Mesenchymal stem cell (in vitro differentiated cells and primary cell): ENCODE measurements around the gene SCN2B. TPM values are rescaled to one million over a fixed set of nuclear protein-coding genes. Genes with fewer than 3 reads are reported as not detected.

Source experiments
- DNase-seq: peaks from one replicate; pipeline ENCODE4 v3.0.0-alpha.2; 2013
- H2AFZ ChIP-seq: one replicate; pipeline ENCODE4 v1.6.1; 2013; ENCODE audit warnings: low read depth, mild to moderate bottlenecking, control low read depth, inconsistent platforms, low read length, moderate library complexity
- H2AK5ac ChIP-seq: 2 replicates; pipeline ENCODE4 v1.6.1; 2013; ENCODE audit warnings: low read length, moderate library complexity, mild to moderate bottlenecking, inconsistent platforms; ENCODE audit not compliant: severe bottlenecking
- H2BK120ac ChIP-seq: one replicate; pipeline ENCODE4 v1.6.1; 2013; ENCODE audit warnings: low read depth, mild to moderate bottlenecking, inconsistent platforms, low read length, moderate library complexity
- H2BK12ac ChIP-seq, 2 experiments: one replicate each; pipeline ENCODE4 v1.6.1; 2013; ENCODE audit warnings: inconsistent platforms in 2 of 2, low read length in 2 of 2, mild to moderate bottlenecking in 2 of 2, moderate library complexity in 2 of 2, control low read depth in 1 of 2
- H2BK15ac ChIP-seq: one replicate; pipeline ENCODE4 v1.6.1; 2013; ENCODE audit warnings: mild to moderate bottlenecking, low read depth, inconsistent platforms; ENCODE audit not compliant: poor library complexity, severe bottlenecking
- H2BK5ac ChIP-seq: 2 replicates; pipeline ENCODE4 v1.6.1; 2013; ENCODE audit warnings: low read depth, mild to moderate bottlenecking, low read length, control low read depth, inconsistent platforms; ENCODE audit not compliant: poor library complexity, severe bottlenecking
- H3K14ac ChIP-seq, 2 experiments: one replicate each; pipeline ENCODE4 v1.6.1; 2013; ENCODE audit warnings: inconsistent platforms in 2 of 2, low read length in 2 of 2, control low read depth in 1 of 2, mild to moderate bottlenecking in 1 of 2, moderate library complexity in 1 of 2
- H3K18ac ChIP-seq, 2 experiments: one replicate each; pipeline ENCODE4 v1.6.1; 2013; ENCODE audit warnings: inconsistent platforms in 2 of 2, low read length in 2 of 2, control low read depth in 1 of 2, low read depth in 1 of 2, mild to moderate bottlenecking in 1 of 2
- H3K23ac ChIP-seq, 2 experiments: one replicate each; pipeline ENCODE4 v1.6.1; 2013; ENCODE audit warnings: inconsistent platforms in 2 of 2, low read length in 2 of 2, mild to moderate bottlenecking in 2 of 2, moderate library complexity in 2 of 2, control low read depth in 1 of 2
- H3K27ac ChIP-seq: 2 replicates; pipeline ENCODE4 v1.5.1; 2013; ENCODE audit warnings: mild to moderate bottlenecking, moderate library complexity, low read length, control low read depth, inconsistent platforms; ENCODE audit not compliant: poor library complexity, severe bottlenecking
- H3K27me3 ChIP-seq, 2 experiments: 2 replicates each; pipeline versions ENCODE4 v1.6.1 to v1.7.0; 2013; ENCODE audit warnings: low read length in 2 of 2, mild to moderate bottlenecking in 2 of 2, moderate library complexity in 2 of 2, control low read depth in 1 of 2, inconsistent platforms in 1 of 2; ENCODE audit not compliant: control insufficient read depth in 1 of 2, insufficient read depth in 1 of 2
- H3K36me3 ChIP-seq, 2 experiments: 2 replicates each; pipeline versions ENCODE4 v1.6.1 to v1.7.0; 2013; ENCODE audit warnings: low read length in 2 of 2, control low read depth in 1 of 2, inconsistent platforms in 1 of 2, low read depth in 1 of 2, mild to moderate bottlenecking in 1 of 2; ENCODE audit not compliant: insufficient read depth in 2 of 2, control insufficient read depth in 1 of 2
- H3K4ac ChIP-seq, 2 experiments: one replicate each; pipeline ENCODE4 v1.6.1; 2013; ENCODE audit warnings: inconsistent platforms in 2 of 2, low read length in 2 of 2, mild to moderate bottlenecking in 2 of 2, moderate library complexity in 2 of 2, control low read depth in 1 of 2, low read depth in 1 of 2
- H3K4me1 ChIP-seq: 2 replicates; pipeline ENCODE4 v1.6.1; 2013; ENCODE audit warnings: low read depth, low read length, control low read depth; ENCODE audit not compliant: control insufficient read depth, insufficient read depth
- H3K4me2 ChIP-seq: 2 replicates; pipeline ENCODE4 v1.6.1; 2013; ENCODE audit warnings: low read length, mild to moderate bottlenecking, inconsistent platforms; ENCODE audit not compliant: poor library complexity, severe bottlenecking
- H3K4me3 ChIP-seq, 2 experiments: 2 replicates each; pipeline versions ENCODE4 v1.5.1 to v1.7.0; 2013; ENCODE audit warnings: low read length in 2 of 2, mild to moderate bottlenecking in 2 of 2, control low read depth in 1 of 2, low read depth in 1 of 2; ENCODE audit not compliant: insufficient read depth in 1 of 2
- H3K79me1 ChIP-seq: replicated peaks from 2 replicates; pipeline ENCODE4 v1.6.1; 2013; ENCODE audit warnings: mild to moderate bottlenecking, control low read depth, low read length, inconsistent platforms; ENCODE audit not compliant: poor library complexity, severe bottlenecking
- H3K9ac ChIP-seq: 2 replicates; pipeline ENCODE4 v1.7.0; 2013; ENCODE audit warnings: mild to moderate bottlenecking, low read length, moderate library complexity
- H3K9me3 ChIP-seq: 2 replicates; pipeline ENCODE4 v1.7.0; 2013; ENCODE audit warnings: mild to moderate bottlenecking, low read length; ENCODE audit not compliant: control insufficient read depth
- H4K8ac ChIP-seq: one replicate; pipeline ENCODE4 v1.6.1; 2013; ENCODE audit warnings: inconsistent platforms, mild to moderate bottlenecking, low read length, moderate library complexity
- H4K91ac ChIP-seq: one replicate; pipeline ENCODE4 v1.6.1; 2013; ENCODE audit warnings: mild to moderate bottlenecking, low read length, inconsistent platforms
- WGBS: methylation state at CpG from one replicate; pipeline ENCODE4 v1.1.7; 2013; ENCODE audit warnings: mixed read lengths; 5-methylcytosine and 5-hydroxymethylcytosine counted together
- polyA plus RNA-seq, 2 experiments: library from polyadenylated mRNA; stranded (reverse); fragments of 200-250 nt; gene quantifications; one replicate each; pipeline ENCODE4 v1.2.3, GENCODE V29; 2013

SCN2B gene
- polyA plus RNA-seq (2013, experiment 1 of 2), result 0.01 TPM
- 0.01 TPM for polyA plus RNA-seq (2013, experiment 2 of 2)

DNA sequence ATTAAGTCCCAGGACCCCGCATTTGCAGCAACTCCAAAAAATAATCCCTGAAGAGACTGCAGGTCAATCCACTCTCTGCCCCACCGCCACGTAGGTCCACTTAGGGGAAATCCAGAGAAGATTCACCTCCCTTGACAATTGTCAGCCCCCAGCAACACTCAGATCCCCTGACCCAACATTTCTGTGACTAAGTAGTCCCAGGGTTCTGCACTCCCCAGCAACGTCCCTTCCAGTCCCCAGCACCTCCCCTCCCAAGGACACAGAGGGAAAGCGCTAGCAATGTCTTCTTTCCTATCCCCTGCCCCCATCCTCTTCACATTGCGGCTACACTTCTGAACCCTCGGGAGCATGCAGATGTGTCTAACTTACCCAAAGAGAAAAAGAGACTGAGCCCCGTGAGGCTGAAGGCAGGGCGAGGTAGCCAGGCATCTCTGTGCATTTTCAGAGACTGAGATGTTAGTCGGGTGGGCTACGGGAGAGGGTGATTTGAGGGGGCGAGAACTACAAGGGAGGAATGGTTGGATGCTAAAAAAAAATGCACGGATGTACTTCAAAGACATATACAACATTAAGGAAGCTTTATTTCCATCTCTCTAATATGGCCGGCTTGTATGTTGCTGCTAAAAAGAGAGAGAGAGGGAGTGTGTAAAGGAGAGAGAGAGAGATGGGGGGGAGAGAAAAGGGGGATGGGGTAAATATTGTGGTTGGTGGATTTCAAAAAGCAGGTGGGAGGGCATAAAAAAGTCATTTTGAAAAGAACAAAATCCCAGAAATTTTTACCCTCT is at the start of gene SCN2B:
Gene SCN2B, minus strand, starts transcription at position 647 of the 785 bp plus-strand sequence. Its CDS starts 208 bp downstream, at position 439.
- Histone ChIP-seq H3K79me1 (no peaks in the 10 kb centered on the region), H2AFZ (peak within 1 kb of the TSS; percentile 11), H3K36me3 (no peaks in the 10 kb centered on the region), H3K27me3 (peaks cover 64 to 65% of the 10 kb centered on the region in 2 experiments), H4K91ac (no peak within 1 kb of the TSS), H2BK5ac (no peak within 1 kb of the TSS), H3K4me2 (no peak within 1 kb of the TSS), H2BK120ac (no peak within 1 kb of the TSS), H2BK15ac (no peak within 1 kb of the TSS), H3K9ac (peak within 1 kb of the TSS; percentile 41), H3K18ac (no peak within 1 kb of the TSS), H3K4ac (no peak within 1 kb of the TSS), H4K8ac (no peak within 1 kb of the TSS), H3K23ac (no peak within 1 kb of the TSS), H2BK12ac (no peak within 1 kb of the TSS), H2AK5ac (no peak within 1 kb of the TSS), H3K14ac (no peak within 1 kb of the TSS), H3K4me1 (peaks cover 11% of the 10 kb centered on the region), H3K27ac (no peak within 1 kb of the TSS), H3K9me3 (no peaks in the 10 kb centered on the region), H3K4me3 (peak within 1 kb of the TSS in 1 of 2 experiments; percentile 47)
- 15% methylated on average over 9 of the region's 14 CpGs for WGBS
- DNase-seq, result no peak

GRCh38 chr11:118224511-118225188 is 48.2 kb upstream of the SCN2B start, which contains the start of gene JAML:
Gene JAML, minus strand, starts transcription at chr11:118225011. Its CDS starts 10,145 bp downstream, at chr11:118214866.
- 88% methylated on average over 5 of the region's 6 CpGs for WGBS
- Histone ChIP-seq H4K8ac (no peak within 1 kb of the TSS), H4K91ac (no peak within 1 kb of the TSS), H2BK12ac (no peak within 1 kb of the TSS), H3K4ac (no peak within 1 kb of the TSS), H3K36me3 (no peaks in the 10 kb centered on the region), H2BK15ac (no peak within 1 kb of the TSS), H3K18ac (no peak within 1 kb of the TSS), H3K4me2 (no peak within 1 kb of the TSS), H2AFZ (no peak within 1 kb of the TSS), H3K4me3 (no peak within 1 kb of the TSS), H3K23ac (no peak within 1 kb of the TSS), H3K9me3 (no peaks in the 10 kb centered on the region), H3K9ac (no peak within 1 kb of the TSS), H2BK120ac (no peak within 1 kb of the TSS), H2BK5ac (no peak within 1 kb of the TSS), H3K27me3 (peaks cover 33 to 43% of the 10 kb centered on the region in 2 experiments), H3K27ac (no peak within 1 kb of the TSS), H3K79me1 (no peaks in the 10 kb centered on the region), H2AK5ac (no peak within 1 kb of the TSS), H3K4me1 (no peaks in the 10 kb centered on the region), H3K14ac (no peak within 1 kb of the TSS)
- DNase-seq, result no peak

DNA sequence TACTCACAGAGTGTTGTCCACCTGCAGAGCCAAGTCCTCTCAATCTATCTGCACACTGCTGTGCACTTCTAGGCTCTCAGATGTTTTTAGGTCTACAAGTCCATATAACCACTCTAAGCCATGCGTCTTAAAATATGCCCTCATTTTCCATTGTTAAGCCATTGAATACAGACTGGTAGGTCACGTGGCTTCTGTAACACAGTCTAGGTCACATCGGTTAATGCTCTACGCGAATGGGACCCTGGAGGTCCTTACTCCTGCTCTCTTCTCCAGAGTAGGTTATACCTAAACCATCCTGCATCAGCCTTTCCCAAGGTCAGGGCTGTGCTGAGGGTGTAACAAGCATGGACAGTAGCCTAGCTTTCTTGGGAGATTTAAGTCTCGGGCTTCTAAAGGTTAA is 47.6 kb upstream of the SCN2B start:
- DNase-seq, result no peak
- Histone ChIP-seq H2AK5ac (no peak overlapping the region), H3K14ac (no peak overlapping the region), H3K4ac (no peak overlapping the region), H3K9me3 (no peaks in the 10 kb centered on the region), H3K36me3 (no peaks in the 10 kb centered on the region), H3K9ac (no peak overlapping the region), H4K91ac (no peak overlapping the region), H4K8ac (no peak overlapping the region), H3K27me3 (peaks cover 39 to 50% of the 10 kb centered on the region in 2 experiments), H3K27ac (no peak overlapping the region), H2BK15ac (no peak overlapping the region), H2AFZ (no peak overlapping the region), H3K4me2 (no peak overlapping the region), H2BK120ac (no peak overlapping the region), H2BK5ac (no peak overlapping the region), H3K18ac (no peak overlapping the region), H3K23ac (no peak overlapping the region), H3K4me1 (no peaks in the 10 kb centered on the region), H2BK12ac (no peak overlapping the region), H3K4me3 (no peak overlapping the region), H3K79me1 (no peaks in the 10 kb centered on the region)
- WGBS, result 93% methylated on average over 6 of the region's 6 CpGs

DNA sequence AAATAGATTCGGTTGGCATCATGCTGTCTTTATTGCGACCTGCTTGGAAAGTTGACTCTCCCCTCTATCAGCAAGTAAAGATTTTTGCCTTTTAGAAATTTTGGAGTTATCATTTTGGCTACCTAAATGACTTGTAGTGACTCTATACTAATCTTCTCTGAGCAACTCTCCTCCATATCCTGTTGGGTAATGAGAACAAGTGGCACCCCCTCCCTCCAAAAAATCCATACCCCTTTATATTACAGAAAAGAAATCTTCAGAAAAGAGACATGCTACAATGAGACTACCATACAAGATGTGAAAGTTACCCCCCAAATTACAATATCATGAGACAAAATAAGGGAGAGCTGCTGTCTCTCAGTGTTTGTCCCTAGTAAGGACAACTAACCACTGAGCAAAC is 47.1 kb upstream of the SCN2B start:
- H2AK5ac ChIP-seq, result no peak overlapping the region
- H3K4ac ChIP-seq, result no peak overlapping the region
- no peaks in the 10 kb centered on the region for H3K36me3 ChIP-seq
- H2BK12ac ChIP-seq, result no peak overlapping the region
- no peak overlapping the region for H4K91ac ChIP-seq
- no peak overlapping the region for H3K4me2 ChIP-seq
- H3K4me1 ChIP-seq, result no peaks in the 10 kb centered on the region
- no peak overlapping the region for H3K14ac ChIP-seq
- no peak overlapping the region for H2AFZ ChIP-seq
- H3K4me3 ChIP-seq, result no peak overlapping the region
- H2BK15ac ChIP-seq, result no peak overlapping the region
- no peaks in the 10 kb centered on the region for H3K9me3 ChIP-seq
- H3K9ac ChIP-seq, result no peak overlapping the region
- no CpG with 5 or more reads among the region's 2 CpGs for WGBS
- H3K27me3 ChIP-seq, result peaks cover 39 to 52% of the 10 kb centered on the region in 2 experiments
- no peak overlapping the region for H4K8ac ChIP-seq
- no peaks in the 10 kb centered on the region for H3K79me1 ChIP-seq
- no peak overlapping the region for H3K18ac ChIP-seq
- no peak overlapping the region for H3K27ac ChIP-seq
- no peak overlapping the region for H2BK5ac ChIP-seq
- no peak overlapping the region for H2BK120ac ChIP-seq
- no peak for DNase-seq
- no peak overlapping the region for H3K23ac ChIP-seq
